RWPE2 (cell line): Measurements from ENCODE around the gene NRAP.

Source experiments
- ATAC-seq: fragments of 200-7000 bp; cut with Tn5 transposase; 3 replicates; pipeline ENCODE4 v1.9.1; 2021; ENCODE audit warnings: low read depth
- DNase-seq: peaks from one replicate; pipeline ENCODE4 v3.0.0-alpha.2; 2020; ENCODE audit warnings: low spot score
- H3K27ac ChIP-seq: fragments of 450-650 bp; 2 replicates; pipeline ENCODE4 v1.5.1; 2017; ENCODE audit warnings: mild to moderate bottlenecking; ENCODE audit not compliant: poor library complexity, severe bottlenecking
- H3K27me3 ChIP-seq: fragments of 250-450 bp; sonication (Bioruptor Pico); 2 replicates; pipeline ENCODE4 v1.5.1; 2021; ENCODE audit warnings: mild to moderate bottlenecking, moderate library complexity; ENCODE audit not compliant: insufficient read depth, poor library complexity, severe bottlenecking
- H3K36me3 ChIP-seq: fragments of 250-450 bp; sonication (Bioruptor Pico); 2 replicates; pipeline ENCODE4 v1.5.1; 2020; ENCODE audit warnings: low read depth, mild to moderate bottlenecking, moderate library complexity
- H3K4me1 ChIP-seq: fragments of 250-450 bp; sonication (Bioruptor Pico); 2 replicates; pipeline ENCODE4 v1.5.1; 2021; ENCODE audit warnings: mild to moderate bottlenecking, moderate library complexity; ENCODE audit not compliant: insufficient read depth, poor library complexity, severe bottlenecking
- H3K4me3 ChIP-seq: fragments of 250-450 bp; sonication (Bioruptor Pico); 2 replicates; pipeline ENCODE4 v1.5.1; 2021; ENCODE audit warnings: mild to moderate bottlenecking, moderate library complexity; ENCODE audit not compliant: severe bottlenecking
- H3K9me3 ChIP-seq: fragments of 250-450 bp; sonication (Bioruptor Pico); 2 replicates; pipeline ENCODE4 v1.5.1; 2021; ENCODE audit warnings: mild to moderate bottlenecking, moderate library complexity; ENCODE audit not compliant: severe bottlenecking
- CTCF ChIP-seq: fragments of 450-650 bp; IDR thresholded peaks from one replicate; pipeline ENCODE4 v1.5.1; 2017; ENCODE audit warnings: mild to moderate bottlenecking, moderate library complexity; ENCODE audit not compliant: poor library complexity, severe bottlenecking

Gene NRAP

GRCh38 chr10:113621799-113622198 lies 42.0 kb downstream of the NRAP start:
- Histone ChIP-seq H3K36me3 (no peaks in the 10 kb centered on the region), H3K4me3 (no peak overlapping the region), H3K4me1 (no peaks in the 10 kb centered on the region), H3K9me3 (no peaks in the 10 kb centered on the region), H3K27ac (no peak overlapping the region), H3K27me3 (peaks cover 13% of the 10 kb centered on the region)
- ATAC-seq (no peak), DNase-seq (no peak)
- no peak for TF ChIP-seq CTCF

GRCh38 chr10:113620936-113621335 lies 42.9 kb downstream of the NRAP start:
- H3K4me3 ChIP-seq: no peak overlapping the region
- DNase-seq: no peak
- no peaks in the 10 kb centered on the region for H3K4me1 ChIP-seq
- no peak overlapping the region for H3K27ac ChIP-seq
- H3K27me3 ChIP-seq: peaks cover 13% of the 10 kb centered on the region
- no peak for ATAC-seq
- H3K9me3 ChIP-seq: no peaks in the 10 kb centered on the region
- H3K36me3 ChIP-seq: no peaks in the 10 kb centered on the region
- no peak for TF ChIP-seq CTCF

- no peak overlapping the region for H3K27ac ChIP-seq
- no peaks in the 10 kb centered on the region for H3K9me3 ChIP-seq
- TF ChIP-seq CTCF: no peak
- DNase-seq (no peak), ATAC-seq (no peak)
- H3K36me3 ChIP-seq: no peaks in the 10 kb centered on the region
- H3K4me1 ChIP-seq: no peaks in the 10 kb centered on the region
- peaks cover 13% of the 10 kb centered on the region for H3K27me3 ChIP-seq
- no peak overlapping the region for H3K4me3 ChIP-seq
Observed at GRCh38 chr10:113620511-113620910, 43.3 kb downstream of the NRAP start.

GRCh38 chr10:113619401-113619800 lies 44.4 kb downstream of the NRAP start:
- Histone ChIP-seq H3K9me3 (no peaks in the 10 kb centered on the region), H3K27ac (no peak overlapping the region), H3K27me3 (peaks cover 13% of the 10 kb centered on the region), H3K4me3 (no peak overlapping the region), H3K4me1 (no peaks in the 10 kb centered on the region), H3K36me3 (no peaks in the 10 kb centered on the region)
- no peak for TF ChIP-seq CTCF
- no peak for DNase-seq
- no peak for ATAC-seq

GRCh38 chr10:113618338-113618737 lies 45.5 kb downstream of the NRAP start:
- no peaks in the 10 kb centered on the region for H3K9me3 ChIP-seq
- H3K4me3 ChIP-seq: no peak overlapping the region
- no peaks in the 10 kb centered on the region for H3K36me3 ChIP-seq
- TF ChIP-seq CTCF: no peak
- H3K27ac ChIP-seq: no peak overlapping the region
- no peaks in the 10 kb centered on the region for H3K4me1 ChIP-seq
- ATAC-seq (no peak), DNase-seq (no peak)
- peaks cover 13% of the 10 kb centered on the region for H3K27me3 ChIP-seq
